Sigmoid colon (tissue), 7 donors: ENCODE results near the gene DEFB126. TPM values are rescaled to one million over a fixed set of nuclear protein-coding genes. Genes with fewer than 3 reads are reported as not detected.
"Not testable (repeated sequence)": the region's sequence is repeated elsewhere in the genome, so short reads cannot be mapped to it uniquely, and the experiment has no call there.

Experiments
- DNase-seq: peaks from one replicate; pipeline ENCODE4 v3.0.0-alpha.2; 2019
- H3K27ac ChIP-seq, 4 donors: fragments of 200-600 bp; sonication (generic); one replicate each; pipeline ENCODE4 v1.5.1; 2016 to 2019; ENCODE audit warnings: mild to moderate bottlenecking in 1 of 4
- H3K27me3 ChIP-seq, 3 donors: fragments of 200-600 bp; sonication (generic); one replicate each; pipeline ENCODE4 v1.5.1; 2019; ENCODE audit warnings: mild to moderate bottlenecking in 1 of 3
- H3K36me3 ChIP-seq, 4 donors: fragments of 200-600 bp; sonication (generic); one replicate each; pipeline ENCODE4 v1.5.1; 2016 to 2019
- H3K4me1 ChIP-seq, 4 donors: fragments of 200-600 bp; sonication (generic); one replicate each; pipeline ENCODE4 v1.5.1; 2017 to 2019
- H3K4me3 ChIP-seq, 4 donors: fragments of 200-600 bp; sonication (generic); one replicate each; pipeline ENCODE4 v1.5.1; 2017 to 2019; ENCODE audit warnings: mild to moderate bottlenecking in 2 of 4, moderate library complexity in 1 of 4
- H3K9me3 ChIP-seq, 4 donors: fragments of 200-600 bp in 3 of 4; sonication (generic) in 3 of 4; one replicate each; pipeline versions ENCODE4 v1.5.1 to v1.6.1; 2013 to 2019
- EP300 ChIP-seq, 4 donors: sonication (generic); formaldehyde crosslinking; IDR thresholded peaks; one replicate each; pipeline ENCODE4 v1.6.1; 2017; ENCODE audit warnings: antibody characterized with exemption in 4 of 4
- POLR2A ChIP-seq, 2 donors: fragments of 450-650 bp; IDR thresholded peaks; one replicate each; pipeline ENCODE4 v1.6.1; 2016; ENCODE audit warnings: antibody characterized with exemption in 2 of 2, mild to moderate bottlenecking in 2 of 2, moderate library complexity in 2 of 2
- POLR2AphosphoS5 ChIP-seq, 4 donors: sonication (generic); formaldehyde crosslinking; IDR thresholded peaks; one replicate each; pipeline ENCODE4 v1.6.1; 2017; ENCODE audit warnings: antibody characterized with exemption in 4 of 4
- whole genome bisulfite sequencing, 2 donors: extraction: QIAGEN DNeasy Blood & Tissue Kit; methylation state at CpG; one replicate each; pipeline ENCODE4 v1.1.7; 2013; 5-methylcytosine and 5-hydroxymethylcytosine counted together
- intact Hi-C: fragments of 100-400 bp; cut with DNase I; formaldehyde crosslinking; loops from one replicate; pipeline ENCODE4 v1.15.1; 2023
- polyA plus RNA-seq, 3 donors: library from polyadenylated mRNA; stranded (reverse); fragments of 200-250 nt; gene quantifications; one replicate each; pipeline ENCODE4 v1.2.3, GENCODE V29; 2013
- total RNA-seq, 4 donors: library from RNA; depleted of rRNA; stranded (reverse); fragments of >200 nt; gene quantifications; one replicate each; pipeline ENCODE4 v1.1.0, GENCODE V29; 2016
- TF ChIP-seq, protein P1 (sequence below), 4 experiments: fragments of 450-650 bp in 3 of 4; fragments of 200-600 bp in 1 of 4; IDR thresholded peaks; one replicate each; pipeline ENCODE4 v1.5.1; 2016 to 2019; ENCODE audit warnings: antibody characterized with exemption in 4 of 4, mild to moderate bottlenecking in 3 of 4, moderate library complexity in 2 of 4
- donor health status: healthy with polysubstance abuse.
- donor health status: Bipolar disorder and iron deficiency.
- donor health status: healthy.

Gene DEFB126, protein sequence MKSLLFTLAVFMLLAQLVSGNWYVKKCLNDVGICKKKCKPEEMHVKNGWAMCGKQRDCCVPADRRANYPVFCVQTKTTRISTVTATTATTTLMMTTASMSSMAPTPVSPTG
- total RNA-seq (not detected), polyA plus RNA-seq (not detected)

DNA sequence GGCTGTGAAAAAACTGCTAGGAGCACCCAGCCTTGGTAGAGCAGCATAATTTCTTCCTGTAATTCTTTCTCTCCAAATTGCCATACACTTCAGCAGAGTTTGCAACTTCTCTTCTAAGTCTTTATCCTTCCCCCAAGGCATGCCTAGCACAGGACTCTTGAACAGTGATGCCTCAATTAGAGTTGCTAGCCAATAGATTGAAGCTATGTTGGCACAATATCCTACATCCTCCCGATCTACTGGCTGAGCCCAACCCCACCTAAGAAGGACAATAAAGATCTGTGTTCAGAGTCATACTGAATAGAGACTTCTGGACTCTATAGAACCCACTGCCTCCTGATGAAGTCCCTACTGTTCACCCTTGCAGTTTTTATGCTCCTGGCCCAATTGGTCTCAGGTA lies at the start of gene DEFB126:
Gene DEFB126 (plus strand): TSS at position 301 of the 400 bp plus-strand sequence. CDS start 39 bp downstream, at position 340.
- H3K4me3 ChIP-seq: no peak within 1 kb of the TSS
- no peaks in the 10 kb centered on the region for H3K9me3 ChIP-seq
- 17 to 54% methylated on average over 1 of the region's 1 CpG for WGBS, 2 donors
- DNase-seq: no peak
- H3K4me1 ChIP-seq: no peaks in the 10 kb centered on the region
- H3K27me3 ChIP-seq: peaks cover 0 to 6% (median 0%) of the 10 kb centered on the region in 3 donors
- intact Hi-C loops: no loop called here
- no peak within 1 kb of the TSS for H3K27ac ChIP-seq
- TF ChIP-seq, protein P1, sequence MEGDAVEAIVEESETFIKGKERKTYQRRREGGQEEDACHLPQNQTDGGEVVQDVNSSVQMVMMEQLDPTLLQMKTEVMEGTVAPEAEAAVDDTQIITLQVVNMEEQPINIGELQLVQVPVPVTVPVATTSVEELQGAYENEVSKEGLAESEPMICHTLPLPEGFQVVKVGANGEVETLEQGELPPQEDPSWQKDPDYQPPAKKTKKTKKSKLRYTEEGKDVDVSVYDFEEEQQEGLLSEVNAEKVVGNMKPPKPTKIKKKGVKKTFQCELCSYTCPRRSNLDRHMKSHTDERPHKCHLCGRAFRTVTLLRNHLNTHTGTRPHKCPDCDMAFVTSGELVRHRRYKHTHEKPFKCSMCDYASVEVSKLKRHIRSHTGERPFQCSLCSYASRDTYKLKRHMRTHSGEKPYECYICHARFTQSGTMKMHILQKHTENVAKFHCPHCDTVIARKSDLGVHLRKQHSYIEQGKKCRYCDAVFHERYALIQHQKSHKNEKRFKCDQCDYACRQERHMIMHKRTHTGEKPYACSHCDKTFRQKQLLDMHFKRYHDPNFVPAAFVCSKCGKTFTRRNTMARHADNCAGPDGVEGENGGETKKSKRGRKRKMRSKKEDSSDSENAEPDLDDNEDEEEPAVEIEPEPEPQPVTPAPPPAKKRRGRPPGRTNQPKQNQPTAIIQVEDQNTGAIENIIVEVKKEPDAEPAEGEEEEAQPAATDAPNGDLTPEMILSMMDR (IDR thresholded peaks at IDR 0.05): no peak
- no peak for TF ChIP-seq EP300 (IDR thresholded peaks at IDR 0.05)
- H3K36me3 ChIP-seq: no peaks in the 10 kb centered on the region

DNA sequence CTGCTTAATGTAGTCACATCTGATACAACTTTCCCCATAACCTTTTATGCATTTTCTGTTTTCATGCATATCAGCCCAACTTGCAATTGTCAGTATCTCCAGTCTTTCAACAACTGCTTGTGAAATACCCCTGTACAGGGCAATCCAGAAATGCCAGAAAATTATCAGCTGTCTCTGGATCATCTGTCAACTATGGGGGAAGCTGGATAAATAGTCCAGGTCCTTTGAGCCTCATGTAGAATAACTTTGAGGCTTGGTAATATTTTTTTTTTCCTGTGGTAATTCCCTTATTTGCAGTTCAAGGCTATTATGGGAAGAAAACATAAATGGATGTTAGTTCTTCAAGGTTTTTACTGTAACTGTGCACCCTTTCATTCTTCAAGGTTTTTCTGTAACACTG lies 48.7 kb upstream of the DEFB126 start:
- Histone ChIP-seq H3K4me3 (no peak overlapping the region), H3K9me3 (peaks cover 0 to 5% (median 0%) of the 10 kb centered on the region in 4 donors), H3K27me3 (peaks cover 0 to 4% (median 0%) of the 10 kb centered on the region in 3 donors), H3K4me1 (no peaks in the 10 kb centered on the region), H3K36me3 (no peaks in the 10 kb centered on the region), H3K27ac (no peak overlapping the region)
- no peak for DNase-seq
- intact Hi-C loops: no loop called here
- TF ChIP-seq POLR2AphosphoS5 (IDR thresholded peaks at IDR 0.05) (no peak), POLR2A (IDR thresholded peaks at IDR 0.05) (no peak), EP300 (IDR thresholded peaks at IDR 0.05) (no peak)
- TF ChIP-seq, protein P1 (IDR thresholded peaks at IDR 0.05): no peak

DNA sequence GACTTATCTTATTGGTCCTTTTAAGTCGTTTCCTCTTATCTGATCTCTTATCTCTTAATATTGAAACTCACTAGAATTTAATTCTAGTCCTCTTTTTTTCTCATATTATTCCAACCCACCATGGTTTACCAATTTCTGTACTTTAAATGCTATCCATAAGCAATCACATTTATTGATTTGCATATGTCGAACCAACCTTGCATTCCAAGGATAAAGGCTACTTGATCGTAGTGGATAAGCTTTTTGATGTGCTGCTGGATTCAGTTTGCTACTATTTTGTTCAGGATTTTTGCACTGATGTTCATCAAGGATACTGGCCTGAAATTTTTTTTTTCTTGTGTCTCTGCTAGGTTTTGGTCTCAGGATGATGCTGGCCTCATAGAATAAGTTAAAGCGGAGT lies 47.2 kb upstream of the DEFB126 start:
- peaks cover 0 to 4% (median 0%) of the 10 kb centered on the region in 3 donors for H3K27me3 ChIP-seq
- peaks cover 0 to 5% (median 0%) of the 10 kb centered on the region in 4 donors for H3K9me3 ChIP-seq
- no peak for DNase-seq
- H3K4me3 ChIP-seq: no peak overlapping the region
- no peaks in the 10 kb centered on the region for H3K36me3 ChIP-seq
- H3K27ac ChIP-seq: no peak overlapping the region
- intact Hi-C loops: no loop called here
- TF ChIP-seq, protein P1 (IDR thresholded peaks at IDR 0.05): no peak
- no peak for TF ChIP-seq EP300 (IDR thresholded peaks at IDR 0.05)
- TF ChIP-seq POLR2A (IDR thresholded peaks at IDR 0.05): no peak
- TF ChIP-seq POLR2AphosphoS5 (IDR thresholded peaks at IDR 0.05): no peak
- 80 to 88% methylated on average over 4 of the region's 4 CpGs for WGBS, 2 donors
- H3K4me1 ChIP-seq: no peaks in the 10 kb centered on the region

DNA sequence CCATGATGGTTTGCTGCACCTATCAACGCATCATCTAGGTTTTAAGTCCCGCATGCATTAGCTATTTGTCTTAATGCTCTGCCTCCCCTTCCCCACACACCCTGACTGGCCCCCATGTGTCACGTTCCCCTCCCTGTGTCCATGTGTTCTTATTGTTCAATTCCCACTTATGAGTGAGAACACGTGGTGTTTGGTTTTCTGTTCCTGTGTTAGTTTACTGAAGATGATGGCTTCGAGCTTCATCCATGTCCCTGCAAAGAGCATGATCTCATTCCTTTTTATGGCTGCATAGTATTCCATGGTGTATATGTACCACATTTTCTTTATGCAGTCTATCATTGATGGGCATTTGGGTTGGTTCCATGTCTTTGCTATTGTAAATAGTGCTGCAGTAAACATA lies 44.7 kb upstream of the DEFB126 start:
- H3K36me3 ChIP-seq, H3K4me1 ChIP-seq, intact Hi-C loops, DNase-seq, H3K27ac ChIP-seq, H3K4me3 ChIP-seq, H3K9me3 ChIP-seq: not testable (repeated sequence)
- 74 to 76% methylated on average over 5 of the region's 5 CpGs for WGBS, 2 donors
- peaks cover 0 to 10% (median 0%) of the 10 kb centered on the region in 3 donors for H3K27me3 ChIP-seq

DNA sequence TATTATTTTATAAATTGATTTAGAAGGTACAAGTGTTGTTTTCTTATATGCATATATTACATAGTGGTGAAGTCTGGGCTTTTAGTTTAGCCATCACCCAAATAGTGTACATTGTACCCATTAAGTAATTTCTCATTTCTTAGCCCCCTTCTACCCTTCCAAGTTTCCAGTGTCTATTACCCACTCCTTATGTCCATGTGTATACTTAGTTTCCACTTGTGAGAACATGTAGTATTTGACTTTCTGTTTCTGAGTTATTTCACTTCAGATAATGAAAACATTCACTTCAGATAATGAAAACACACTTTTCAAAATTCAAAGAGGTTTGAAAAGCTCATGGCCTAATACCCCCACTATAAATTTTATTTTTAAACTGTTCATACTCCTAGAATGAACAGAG lies 40.4 kb upstream of the DEFB126 start:
- no peak overlapping the region for H3K4me3 ChIP-seq
- no peaks in the 10 kb centered on the region for H3K9me3 ChIP-seq
- no peaks in the 10 kb centered on the region for H3K36me3 ChIP-seq
- TF ChIP-seq, protein P1 (IDR thresholded peaks at IDR 0.05): no peak
- TF ChIP-seq POLR2AphosphoS5 (IDR thresholded peaks at IDR 0.05) (no peak), EP300 (IDR thresholded peaks at IDR 0.05) (no peak), POLR2A (IDR thresholded peaks at IDR 0.05) (no peak)
- no peak for DNase-seq
- peaks cover 4 to 26% (median 7%) of the 10 kb centered on the region in 3 donors for H3K27me3 ChIP-seq
- H3K27ac ChIP-seq: no peak overlapping the region
- no peaks in the 10 kb centered on the region for H3K4me1 ChIP-seq
- intact Hi-C loops: no loop called here
